ENCODE data around the gene ADCY1.

DNA sequence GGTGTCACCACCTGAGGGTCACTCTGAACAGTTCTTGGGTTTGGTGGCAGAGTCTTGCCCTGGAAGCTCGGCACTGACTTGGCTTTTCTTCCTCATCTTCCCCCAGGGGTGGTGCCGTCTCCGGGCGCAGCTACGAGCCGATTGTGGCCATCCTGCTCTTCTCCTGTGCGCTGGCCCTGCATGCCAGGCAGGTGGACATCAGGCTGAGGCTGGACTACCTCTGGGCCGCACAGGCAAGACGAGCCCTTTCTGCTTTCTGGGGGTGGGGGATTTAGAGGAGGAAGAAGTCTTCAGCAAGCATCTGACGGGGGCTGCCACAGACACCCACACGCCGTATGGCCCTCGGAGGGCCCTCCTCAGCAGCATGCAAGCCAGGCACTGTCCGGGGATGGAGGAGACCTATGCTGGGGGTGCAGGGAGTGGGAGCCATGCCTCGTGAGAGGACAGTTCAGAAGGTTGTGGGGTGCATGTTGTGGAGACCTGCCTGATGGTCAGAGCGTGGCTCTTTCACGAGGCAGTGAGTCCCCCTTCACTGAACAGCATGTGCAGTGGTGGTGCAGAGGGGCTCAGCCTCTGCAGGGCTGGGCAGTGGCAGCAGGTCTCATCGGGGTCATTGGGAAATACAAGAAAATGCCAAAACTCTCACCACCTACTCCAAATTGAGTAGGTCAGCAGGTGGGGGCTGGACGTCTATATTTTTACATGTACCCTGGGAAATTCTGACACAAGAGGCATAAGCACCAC, 112.4 kb downstream of the ADCY1 start:
- TF ChIP-seq, protein P1, sequence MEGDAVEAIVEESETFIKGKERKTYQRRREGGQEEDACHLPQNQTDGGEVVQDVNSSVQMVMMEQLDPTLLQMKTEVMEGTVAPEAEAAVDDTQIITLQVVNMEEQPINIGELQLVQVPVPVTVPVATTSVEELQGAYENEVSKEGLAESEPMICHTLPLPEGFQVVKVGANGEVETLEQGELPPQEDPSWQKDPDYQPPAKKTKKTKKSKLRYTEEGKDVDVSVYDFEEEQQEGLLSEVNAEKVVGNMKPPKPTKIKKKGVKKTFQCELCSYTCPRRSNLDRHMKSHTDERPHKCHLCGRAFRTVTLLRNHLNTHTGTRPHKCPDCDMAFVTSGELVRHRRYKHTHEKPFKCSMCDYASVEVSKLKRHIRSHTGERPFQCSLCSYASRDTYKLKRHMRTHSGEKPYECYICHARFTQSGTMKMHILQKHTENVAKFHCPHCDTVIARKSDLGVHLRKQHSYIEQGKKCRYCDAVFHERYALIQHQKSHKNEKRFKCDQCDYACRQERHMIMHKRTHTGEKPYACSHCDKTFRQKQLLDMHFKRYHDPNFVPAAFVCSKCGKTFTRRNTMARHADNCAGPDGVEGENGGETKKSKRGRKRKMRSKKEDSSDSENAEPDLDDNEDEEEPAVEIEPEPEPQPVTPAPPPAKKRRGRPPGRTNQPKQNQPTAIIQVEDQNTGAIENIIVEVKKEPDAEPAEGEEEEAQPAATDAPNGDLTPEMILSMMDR (IDR thresholded peaks at IDR 0.05): no peak
- TF ChIP-seq POLR2A (IDR thresholded peaks at IDR 0.05): no peak

All from uterus (tissue), 2 donors.